ENCODE data around the gene TNIK.

The TNIK gene

DNA sequence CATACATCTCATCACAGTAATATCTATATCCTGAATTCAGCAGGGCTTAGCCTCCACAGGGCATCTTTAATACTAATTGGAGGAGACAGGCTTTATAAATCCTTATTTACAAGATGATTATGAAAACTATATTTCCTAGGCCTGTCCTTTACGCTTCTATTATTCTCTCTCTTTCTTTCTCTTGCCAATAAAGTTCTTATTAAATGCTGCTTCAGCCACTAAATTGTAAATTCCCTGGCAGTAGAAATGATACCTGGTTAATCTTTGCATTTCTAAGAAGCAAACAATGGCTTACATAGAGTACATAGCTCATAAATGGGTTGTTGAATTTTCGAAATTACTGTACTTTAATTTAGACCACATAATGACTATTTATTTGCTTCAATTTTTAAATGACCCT is 43.5 kb downstream of the TNIK start:
- DNase-seq: no peak

DNA sequence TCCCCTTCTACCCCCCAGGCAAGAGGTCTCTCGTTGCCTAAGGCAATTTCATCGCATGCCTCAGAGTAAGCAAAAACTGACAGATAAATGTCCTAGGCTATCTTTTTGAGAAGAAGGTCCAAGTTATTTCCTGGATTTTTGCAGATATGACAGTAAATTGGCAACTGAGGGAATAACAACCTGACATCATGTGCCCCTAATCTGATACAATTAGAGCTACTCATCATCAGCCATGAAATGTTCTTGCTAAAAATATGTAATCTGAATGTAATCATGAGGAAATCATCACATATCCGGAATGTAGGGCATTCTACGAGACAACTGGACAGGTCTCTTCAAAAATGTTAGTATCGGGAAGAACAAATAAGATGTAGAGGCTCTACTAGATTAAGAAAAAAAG is 44.1 kb downstream of the TNIK start:
- DNase-seq: no peak

DNA sequence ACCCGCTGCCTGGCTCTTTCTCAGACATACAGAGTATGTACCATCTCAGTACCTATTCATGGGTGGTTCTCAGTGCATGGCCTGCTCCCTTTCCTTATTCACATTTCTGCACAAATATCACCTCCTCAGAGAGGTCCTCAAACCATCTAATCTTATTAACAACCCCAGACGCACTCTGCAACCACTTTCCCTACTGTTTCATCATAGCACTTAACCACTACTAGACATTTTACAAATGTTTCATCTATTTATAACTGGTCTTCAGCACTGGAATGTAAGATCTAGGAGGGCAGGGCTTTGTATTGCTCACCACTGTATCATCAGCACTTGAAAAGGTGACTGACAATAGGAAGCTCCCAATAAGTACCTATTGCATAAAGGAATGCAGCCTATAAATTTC is 45.1 kb downstream of the TNIK start:
- no peak for DNase-seq

DNA sequence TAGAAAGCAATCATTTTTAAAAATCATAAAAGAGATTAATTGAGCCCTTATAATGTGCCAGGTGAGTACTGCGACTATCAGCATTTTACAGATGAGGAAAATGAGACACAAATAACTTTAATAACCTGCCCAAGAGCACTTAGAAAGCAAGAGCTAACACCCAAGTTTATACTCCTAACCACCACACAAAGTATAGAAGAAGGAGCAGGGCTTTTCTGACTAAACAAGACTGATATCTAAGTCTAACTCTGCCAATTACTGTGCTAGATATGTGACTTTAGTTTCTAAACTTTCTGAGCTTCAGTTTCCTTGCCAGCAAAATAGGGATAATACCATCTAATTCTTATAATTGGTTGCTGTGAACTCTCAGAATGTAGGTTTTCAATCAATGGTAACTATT is 47.7 kb downstream of the TNIK start:
- no peak for DNase-seq

DNA sequence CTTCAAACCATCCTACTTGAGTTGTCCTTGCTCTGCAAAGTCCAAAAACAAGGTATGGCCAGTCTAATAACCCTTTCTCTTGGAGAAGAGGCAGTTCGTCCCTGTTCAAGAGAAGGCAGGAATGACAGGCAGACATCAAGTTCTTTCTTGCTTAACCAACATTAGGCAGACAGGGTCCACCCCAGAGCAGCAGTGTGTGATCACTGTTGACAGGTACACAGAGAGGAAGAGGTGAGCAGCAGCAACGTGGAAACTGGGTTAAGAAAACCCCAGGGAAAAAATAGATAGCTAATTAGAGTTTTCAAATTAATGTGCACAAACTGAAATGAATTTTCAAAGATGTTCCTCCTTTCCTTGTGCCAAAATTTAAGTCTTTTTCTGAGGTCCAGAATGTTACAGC is 48.2 kb downstream of the TNIK start:
- no peak for DNase-seq

DNA sequence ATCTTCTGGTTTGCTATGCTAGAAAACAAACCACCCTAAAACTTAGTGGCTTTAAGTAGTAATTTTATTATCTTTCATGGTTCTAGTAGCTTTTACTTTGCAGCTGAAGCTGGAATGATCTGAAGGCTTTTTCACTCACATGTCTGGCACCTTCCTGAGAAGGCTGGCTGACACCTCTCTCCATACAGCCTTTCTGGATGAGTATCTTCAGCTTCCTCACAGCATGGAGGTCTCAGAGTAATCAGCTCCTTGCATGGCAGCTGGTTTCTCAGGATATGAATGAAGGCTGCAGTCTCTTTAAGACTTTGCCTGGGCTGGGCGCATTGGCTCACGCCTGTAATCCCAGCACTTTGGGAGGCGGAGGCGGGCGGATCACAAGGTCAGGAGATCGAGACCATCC is 50.0 kb downstream of the TNIK start:
- DNase-seq: no peak

DNA sequence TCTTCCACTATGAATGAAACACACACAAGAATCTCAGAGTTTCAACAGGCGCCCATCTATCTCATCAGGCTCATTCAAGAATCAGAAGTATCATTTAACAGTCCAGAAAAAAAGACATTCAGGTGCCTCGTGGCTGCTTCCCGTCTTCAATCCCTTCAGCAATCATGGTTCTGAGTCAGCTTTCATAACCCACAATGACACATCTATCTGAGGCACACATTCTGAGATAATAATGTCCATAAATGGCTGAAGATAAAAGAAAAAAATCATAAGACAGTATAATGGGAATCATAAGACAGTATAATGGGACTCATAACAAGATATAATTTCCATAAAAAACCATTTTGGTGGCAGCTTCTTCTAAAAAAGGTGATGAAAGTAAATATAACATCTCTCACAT is 52.4 kb downstream of the TNIK start:
- no peak for DNase-seq

DNA sequence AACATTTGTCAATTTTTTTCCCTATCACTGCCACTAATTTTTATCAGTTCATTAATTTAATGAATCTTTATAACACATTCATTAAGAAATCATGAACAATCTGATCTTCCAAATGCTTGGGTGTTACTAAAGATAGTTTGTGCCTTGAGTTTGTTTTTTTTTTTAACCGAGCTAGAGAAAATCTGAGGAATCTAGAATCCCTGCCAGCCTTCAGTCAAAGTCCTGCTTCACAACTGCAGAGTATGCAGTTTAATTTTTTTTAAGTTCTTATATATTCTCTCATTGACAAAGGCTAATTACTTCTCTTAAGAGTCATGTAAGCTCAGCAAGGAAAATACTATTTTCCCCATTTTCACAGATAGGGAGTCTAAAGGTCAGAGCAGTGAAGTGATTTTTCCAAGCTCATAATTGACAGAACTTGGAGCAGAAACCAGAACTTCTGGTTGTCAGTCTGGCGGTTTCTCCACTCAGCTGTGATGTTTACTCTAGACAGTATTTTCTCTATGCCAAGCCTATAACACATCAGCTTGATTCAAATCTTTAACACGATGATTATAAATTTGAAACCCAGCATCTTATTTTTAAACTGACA is 55.7 kb downstream of the TNIK start:
- no peak for DNase-seq

DNA sequence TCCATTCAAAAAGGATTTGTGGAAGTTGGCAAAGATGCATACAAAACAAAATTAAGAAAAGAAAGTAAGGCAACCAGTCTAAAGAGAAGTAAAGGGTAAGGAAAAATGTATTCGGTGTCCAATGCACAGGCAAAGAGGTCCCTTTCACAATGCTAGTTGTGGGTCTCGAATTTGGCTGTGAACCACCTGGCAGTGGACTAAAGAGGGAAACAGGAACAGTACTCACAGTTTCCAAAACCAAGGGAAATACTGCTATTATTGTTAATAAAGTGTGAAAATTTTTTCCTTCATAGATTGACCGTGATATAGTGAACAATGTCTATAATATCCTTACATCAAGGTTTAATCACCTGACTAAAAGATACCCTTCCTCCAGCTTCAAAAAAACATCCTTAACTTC is 57.9 kb downstream of the TNIK start:
- no peak for DNase-seq

DNA sequence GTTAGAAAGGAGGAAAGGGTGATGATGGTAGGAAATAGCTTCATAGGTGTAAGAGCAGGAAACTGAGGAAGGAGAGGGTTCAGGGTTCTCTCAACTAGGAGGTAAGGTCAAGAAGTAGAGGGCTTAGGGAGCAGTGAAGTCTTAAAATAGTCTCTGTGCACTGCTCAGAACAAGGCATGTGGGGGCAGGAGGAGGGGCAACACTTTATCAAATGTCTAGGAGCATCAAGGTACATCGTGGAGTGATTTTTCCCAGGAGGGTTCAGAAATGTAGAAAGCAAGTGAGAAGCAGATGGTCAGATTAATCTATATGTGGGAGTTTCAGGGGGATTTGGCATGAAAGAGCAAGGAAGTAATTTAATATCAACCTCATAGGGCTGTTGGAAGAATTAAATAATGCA is 58.8 kb downstream of the TNIK start:
- DNase-seq: no peak

DNA sequence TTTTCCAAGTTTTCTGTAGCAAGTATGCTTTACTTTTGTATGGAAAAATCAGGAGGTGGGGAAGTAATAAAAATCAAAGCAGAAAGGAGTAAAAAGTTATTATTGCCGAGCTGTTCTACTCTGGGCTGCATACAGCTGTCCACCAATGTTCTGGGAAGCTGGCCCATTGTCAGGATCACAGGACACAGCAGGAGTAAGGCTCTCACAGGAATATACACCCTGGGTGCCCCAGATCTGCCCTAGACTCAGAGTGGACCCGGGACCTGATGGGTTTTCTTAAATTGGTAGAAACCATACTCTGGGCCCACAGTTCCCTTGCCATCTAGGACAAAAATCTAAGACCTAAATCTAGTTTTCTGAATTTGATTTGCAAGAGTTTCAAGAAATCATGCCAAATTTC is 60.4 kb downstream of the TNIK start:
- DNase-seq: no peak

DNA sequence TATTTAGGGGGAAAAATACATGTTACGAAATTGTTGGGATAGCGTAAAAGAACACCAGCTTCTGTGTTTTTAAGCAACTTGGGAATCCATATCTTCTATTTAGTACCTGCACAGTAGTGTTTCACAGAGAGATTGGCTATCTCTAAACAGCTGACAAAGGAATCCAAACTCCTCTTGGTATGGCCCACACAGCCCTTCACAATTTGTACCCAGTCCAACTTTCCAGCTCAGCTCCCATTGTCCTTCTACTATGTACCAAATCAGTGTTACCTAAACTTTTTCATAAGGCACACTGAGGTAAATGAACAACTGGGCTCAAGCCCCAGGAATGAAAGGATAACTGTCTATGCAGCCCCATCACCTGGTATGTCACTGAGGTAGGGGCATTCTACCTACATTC is 61.9 kb downstream of the TNIK start:
- DNase-seq: no peak

DNA sequence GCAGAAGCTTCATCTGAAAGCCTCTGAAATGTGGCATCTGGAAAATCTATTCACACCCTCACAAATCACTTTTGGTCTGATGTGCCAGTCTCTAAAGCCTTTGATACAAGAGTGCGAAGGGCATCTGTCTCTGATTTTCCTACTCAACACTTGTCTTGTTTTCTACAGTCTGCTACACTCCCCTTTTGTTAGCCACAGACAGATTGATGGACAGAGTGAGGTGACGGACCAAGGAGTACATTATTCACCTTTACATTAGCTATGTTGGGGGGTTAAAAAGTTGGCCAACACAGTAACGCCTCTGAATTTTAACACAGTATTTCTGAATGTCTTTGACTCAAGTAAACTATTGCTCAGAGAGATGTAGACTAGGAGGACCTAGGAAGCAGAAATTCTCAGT is 63.1 kb downstream of the TNIK start:
- no peak for DNase-seq

DNA sequence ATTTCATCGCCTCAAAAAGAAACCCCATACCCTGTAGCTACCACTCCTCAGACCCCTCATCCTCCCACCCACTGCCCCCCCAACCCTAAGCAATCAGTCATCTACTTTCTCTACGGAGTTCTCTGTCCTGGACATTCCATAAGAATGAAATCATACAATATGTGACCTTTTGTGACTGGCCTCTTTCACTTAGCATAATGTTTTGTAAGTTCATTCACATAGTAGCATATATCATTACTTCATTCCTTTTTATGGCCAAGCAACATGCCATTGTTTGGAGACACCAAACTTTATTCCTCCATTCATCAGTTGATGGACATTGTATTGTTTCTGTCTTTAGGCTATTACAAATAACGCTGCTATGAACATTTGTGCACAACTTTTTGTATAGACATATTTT is 64.2 kb downstream of the TNIK start:
- no peak for DNase-seq

DNA sequence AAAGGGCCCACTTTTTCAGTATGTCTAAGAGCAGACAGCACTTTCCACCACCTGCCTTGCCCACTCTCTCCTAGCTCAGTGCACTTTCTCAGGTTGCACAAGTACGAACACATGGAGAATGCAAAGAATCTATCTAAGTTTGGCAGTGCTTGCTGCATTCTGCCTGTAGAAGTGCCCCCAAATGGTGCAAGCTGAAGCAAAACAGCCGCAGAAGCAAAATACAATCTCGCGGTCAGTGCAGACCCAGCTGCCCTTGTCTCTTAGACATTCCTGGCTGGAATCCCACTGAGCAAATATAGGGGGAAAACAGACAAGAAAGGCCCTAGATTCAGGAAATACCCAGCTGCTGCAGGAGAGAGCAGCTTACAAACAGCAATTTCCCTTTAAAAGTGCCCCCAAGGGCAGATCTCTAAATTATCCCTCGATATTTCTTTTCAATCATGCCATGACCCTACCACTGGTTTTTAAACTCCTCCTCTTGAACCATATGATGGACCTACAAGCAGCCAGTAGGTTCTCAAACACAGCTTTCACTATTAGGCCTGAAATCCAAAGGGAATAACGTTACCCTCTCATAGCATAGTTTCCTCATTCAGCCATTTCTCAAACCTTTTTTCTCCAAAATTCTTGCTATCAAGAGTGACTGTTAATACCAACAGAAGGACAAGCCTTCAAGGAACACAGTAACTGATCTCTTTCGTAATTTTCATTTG is 67.0 kb downstream of the TNIK start:
- no peak for DNase-seq

DNA sequence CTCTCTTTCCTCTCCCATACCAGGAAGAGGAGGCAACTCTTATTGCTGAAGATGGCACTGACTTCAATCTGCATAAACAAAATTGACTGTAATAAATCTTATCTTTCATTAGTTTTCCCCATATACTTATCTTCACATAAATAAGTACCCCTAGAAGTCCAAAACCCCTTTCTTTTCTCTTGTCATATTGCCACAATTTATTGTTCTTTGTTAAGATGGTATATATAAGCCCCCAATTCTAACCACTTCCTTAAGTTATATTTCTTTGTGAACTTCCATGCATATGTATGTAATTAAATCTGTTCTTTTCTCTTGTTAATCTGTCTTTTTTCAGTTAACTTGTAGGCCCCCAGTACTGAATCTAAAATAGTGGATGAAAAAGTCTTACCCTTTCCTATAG is 68.8 kb downstream of the TNIK start:
- DNase-seq: no peak

DNA sequence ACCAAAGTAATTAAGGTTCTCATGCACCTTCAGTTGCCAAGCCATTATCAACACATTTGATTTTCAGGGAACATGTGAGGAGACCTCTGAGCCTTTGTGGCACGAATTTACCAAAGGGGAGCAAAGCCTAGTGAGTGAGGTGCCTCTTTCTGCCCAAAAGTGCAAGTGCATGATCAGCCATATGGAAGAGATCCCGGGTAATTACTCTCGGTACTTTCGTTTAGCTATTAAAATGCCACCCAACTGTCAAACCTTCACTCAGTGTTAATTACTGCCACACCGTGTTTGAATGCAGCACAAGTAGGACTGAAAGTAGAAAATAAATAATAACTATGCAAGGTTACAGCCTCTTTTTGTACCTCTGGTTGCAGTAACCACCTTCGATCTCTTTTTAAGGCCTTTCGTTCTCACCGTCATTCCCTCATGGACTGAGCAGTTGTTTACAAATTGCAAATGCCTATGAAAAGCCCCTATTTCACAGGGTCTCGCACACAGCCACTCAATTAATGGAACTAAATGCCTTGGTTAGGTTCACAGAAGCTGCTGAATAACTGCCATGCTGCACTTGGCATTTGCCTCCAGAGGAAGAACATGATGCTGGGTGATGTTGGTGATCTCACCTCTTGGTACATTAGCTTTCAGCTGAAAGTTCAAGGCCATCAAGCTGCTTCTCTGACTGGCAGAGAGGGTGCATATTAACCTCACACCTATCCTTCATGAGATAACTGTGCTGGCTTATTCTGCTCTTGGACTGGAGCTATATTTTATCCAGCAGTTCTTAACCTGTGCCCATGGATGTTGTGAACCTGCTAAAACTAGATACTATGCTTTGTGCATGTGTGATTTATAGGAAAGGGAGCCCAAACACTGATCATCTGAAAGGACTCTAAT is 69.9 kb downstream of the TNIK start:
- no peak for DNase-seq

DNA sequence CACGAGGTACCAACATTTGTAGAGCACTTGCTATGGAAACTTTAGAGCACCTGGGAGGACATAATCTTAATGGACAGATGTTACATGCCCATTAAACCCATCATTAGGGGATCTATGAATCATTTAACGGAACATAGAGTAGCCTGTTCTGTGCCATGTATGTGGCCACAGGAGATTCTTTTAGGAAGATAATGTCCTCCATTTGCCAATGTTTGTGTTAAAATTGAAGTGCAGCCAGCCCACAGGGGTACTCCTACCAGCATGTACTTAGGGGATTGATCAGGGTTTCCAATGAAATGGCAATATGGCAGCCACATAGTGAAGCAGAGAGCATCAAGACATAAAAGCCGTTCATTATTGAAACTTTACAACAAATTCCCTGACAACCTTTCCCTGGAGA is 70.7 kb downstream of the TNIK start:
- DNase-seq: no peak

DNA sequence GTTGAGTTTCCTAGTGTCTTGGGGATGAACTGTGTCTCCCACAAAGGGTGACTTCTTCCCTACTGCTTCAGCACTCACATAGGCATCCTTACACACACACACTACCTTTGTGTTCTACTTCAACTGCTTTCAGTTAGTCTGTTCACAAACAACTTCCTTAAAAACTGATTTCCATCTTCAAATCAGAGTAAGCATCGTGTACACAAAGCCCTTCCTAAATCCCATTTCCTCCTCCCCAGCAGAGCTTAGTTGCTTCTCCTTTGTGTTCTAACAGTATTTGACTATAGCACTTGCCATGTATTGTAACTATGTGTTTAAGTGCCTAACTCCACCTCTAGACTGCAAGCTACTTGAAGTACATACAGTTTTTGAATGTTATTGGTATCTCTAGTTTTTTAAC is 71.7 kb downstream of the TNIK start:
- no peak for DNase-seq

DNA sequence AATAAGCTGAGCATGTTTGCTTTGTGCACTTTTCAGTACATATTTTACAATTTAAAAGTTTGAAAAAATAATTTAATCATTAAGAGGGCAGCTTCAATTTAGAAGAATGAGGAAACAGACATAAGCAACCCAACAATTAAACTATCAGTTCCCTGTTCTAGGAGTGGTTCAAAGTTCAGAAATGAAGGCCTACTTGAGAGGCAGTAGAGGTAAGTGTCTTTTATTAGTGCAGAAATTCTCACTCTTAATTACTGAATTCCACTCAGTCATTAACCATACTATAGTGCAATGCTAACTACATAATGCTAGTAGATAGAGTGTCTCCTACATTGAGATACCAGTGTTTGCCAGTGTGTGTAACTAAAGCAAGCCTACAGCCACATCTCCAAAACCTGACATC is 73.1 kb downstream of the TNIK start:
- no peak for DNase-seq

DNA sequence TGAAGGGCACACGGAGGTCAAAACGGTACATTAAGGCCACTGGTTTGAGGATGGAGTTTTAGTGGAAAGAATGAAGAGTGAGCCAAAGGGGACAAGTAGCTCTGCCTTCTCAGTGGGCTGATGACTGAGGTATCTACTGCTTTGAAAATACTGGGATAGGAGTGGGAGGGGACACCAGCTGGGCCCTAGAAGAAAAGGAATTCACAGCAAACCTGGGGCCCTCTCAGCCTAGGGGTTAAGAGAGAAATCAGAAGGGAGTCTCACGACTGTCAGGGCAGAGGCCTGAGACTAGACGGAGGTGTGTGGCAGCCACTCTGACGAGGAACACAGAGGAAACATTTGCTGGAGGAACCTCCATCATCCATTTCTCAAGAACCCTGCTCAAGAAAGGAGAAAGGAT is 75.1 kb downstream of the TNIK start:
- no peak for DNase-seq

DNA sequence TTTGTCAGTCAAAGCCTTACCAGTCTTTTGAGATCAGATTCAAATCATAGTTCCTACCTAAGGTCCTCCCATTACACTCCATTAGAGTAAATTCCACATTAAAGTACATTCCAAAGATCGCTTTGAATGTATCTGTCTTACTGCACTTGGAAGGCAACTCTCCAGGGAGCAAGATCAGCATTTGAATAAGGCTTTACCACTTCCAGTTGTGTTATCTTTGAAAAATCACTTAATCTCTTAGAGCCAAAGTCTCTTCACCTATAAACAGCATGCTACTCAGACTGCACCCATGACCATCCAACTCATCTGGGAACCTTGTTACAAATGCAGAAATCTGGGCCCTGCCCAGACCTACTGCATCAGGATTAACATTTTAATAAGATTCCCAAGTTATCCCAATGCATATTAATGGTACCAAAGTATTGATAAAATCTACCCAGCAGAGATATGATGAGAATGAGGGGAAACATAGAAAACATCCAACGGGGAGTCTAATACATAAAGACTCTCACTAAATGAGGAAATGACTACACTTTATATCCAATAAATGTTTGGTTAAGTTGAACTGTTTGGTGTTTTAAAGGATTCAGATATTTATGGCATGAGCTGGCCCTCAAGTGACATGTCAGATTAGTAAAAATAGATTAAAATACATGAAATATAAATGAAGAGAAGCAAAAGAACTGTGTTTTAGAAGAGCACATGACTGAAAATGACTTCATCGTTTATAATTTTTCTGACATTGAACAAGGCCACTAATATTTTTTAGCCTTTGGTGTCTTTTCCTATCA is 75.9 kb downstream of the TNIK start:
- DNase-seq: no peak
